ENCODE data around the gene NDFIP1.

GRCh38 chr5:142202282-142202681 lies 93.7 kb downstream of the NDFIP1 start:
- TF ChIP-seq EP300 (IDR thresholded peaks at IDR 0.05; ENCODE audit: borderline replicate concordance in 1 of 2, control insufficient read depth in 1 of 2, low read depth in 2 of 2, low read length in 2 of 2): no peak
- TF ChIP-seq NBN (IDR thresholded peaks at IDR 0.05): no peak
- no peak for TF ChIP-seq JUND (IDR thresholded peaks at IDR 0.05; ENCODE audit: low read depth, low read length)
- TF ChIP-seq ESRRA (IDR thresholded peaks at IDR 0.05; ENCODE audit: low read length): no peak
- TF ChIP-seq KDM1A (IDR thresholded peaks at IDR 0.05; ENCODE audit: borderline replicate concordance): no peak
- no peak for TF ChIP-seq USF2 (IDR thresholded peaks at IDR 0.05; ENCODE audit: borderline replicate concordance, low read depth, low read length)
- no peak for TF ChIP-seq SMC3 (IDR thresholded peaks at IDR 0.05; ENCODE audit: borderline replicate concordance, low read length)
- TF ChIP-seq PRDM15 (CRISPR knock-in tag; IDR thresholded peaks at IDR 0.05): no peak
- TF ChIP-seq BCL11A (IDR thresholded peaks at IDR 0.05; ENCODE audit: low read depth, low read length): no peak

Measured in GM12878 (cell line).